Upper lobe of left lung (tissue), 4 donors: ENCODE results near the gene HK1.

Source experiments
- CTCF ChIP-seq, 6 experiments: fragments of 450-650 bp in 4 of 6; fragments of 200-600 bp in 2 of 6; sonication (generic) in 2 of 6; IDR thresholded peaks; one replicate each; pipeline ENCODE4 v1.5.1; 2016 to 2019; ENCODE audit warnings: antibody characterized with exemption in 6 of 6
- POLR2A ChIP-seq, 4 donors: fragments of 450-650 bp; IDR thresholded peaks; one replicate each; pipeline ENCODE4 v1.5.1; 2016 to 2017; ENCODE audit warnings: antibody characterized with exemption in 4 of 4, mild to moderate bottlenecking in 2 of 4

- TF ChIP-seq CTCF (IDR thresholded peaks at IDR 0.05) (no peak), POLR2A (IDR thresholded peaks at IDR 0.05) (no peak)
These were observed 48.2 kb upstream of the HK1 start for GRCh38 chr10:69230128-69230527.
